NT2/D1 (cell line): Measurements from ENCODE around the gene ANKRD12.

ENCODE experiments used
- DNase-seq: peaks from one replicate; pipeline ENCODE4 v3.0.0-alpha.2; 2011; ENCODE audit warnings: low read depth, low spot score
- H3K27me3 ChIP-seq: 2 replicates; pipeline ENCODE4 v1.6.0; 2011; ENCODE audit warnings: mild to moderate bottlenecking; ENCODE audit not compliant: insufficient read length, insufficient read depth
- H3K36me3 ChIP-seq: 2 replicates; pipeline ENCODE4 v1.6.1; 2011; ENCODE audit warnings: mild to moderate bottlenecking, low read length, mixed read lengths; ENCODE audit not compliant: insufficient read depth, insufficient read length
- H3K4me1 ChIP-seq: 2 replicates; pipeline ENCODE4 v1.5.1; 2011; ENCODE audit not compliant: insufficient read depth, insufficient read length
- H3K4me3 ChIP-seq: 2 replicates; pipeline ENCODE4 v1.5.1; 2011; ENCODE audit warnings: low read depth; ENCODE audit not compliant: insufficient read length
- H3K9ac ChIP-seq: 2 replicates; pipeline ENCODE4 v1.6.0; 2011; ENCODE audit warnings: low read depth; ENCODE audit not compliant: insufficient read length
- H3K9me3 ChIP-seq: 2 replicates; pipeline ENCODE4 v1.5.1; 2011; ENCODE audit warnings: mild to moderate bottlenecking, low read length; ENCODE audit not compliant: insufficient read depth
- SUZ12 ChIP-seq: IDR thresholded peaks from 2 replicates; pipeline ENCODE4 v1.6.1; 2011; ENCODE audit not compliant: insufficient read length, insufficient read depth; ENCODE audit errors: extremely low read depth
- YY1 ChIP-seq: IDR thresholded peaks from 2 replicates; pipeline ENCODE4 v1.6.1; 2011; ENCODE audit not compliant: insufficient read length, insufficient read depth
- ZNF274 ChIP-seq: IDR thresholded peaks from 2 replicates; pipeline ENCODE4 v1.6.1; 2011; ENCODE audit warnings: mild to moderate bottlenecking, low read depth, low read length

Gene ANKRD12

DNA sequence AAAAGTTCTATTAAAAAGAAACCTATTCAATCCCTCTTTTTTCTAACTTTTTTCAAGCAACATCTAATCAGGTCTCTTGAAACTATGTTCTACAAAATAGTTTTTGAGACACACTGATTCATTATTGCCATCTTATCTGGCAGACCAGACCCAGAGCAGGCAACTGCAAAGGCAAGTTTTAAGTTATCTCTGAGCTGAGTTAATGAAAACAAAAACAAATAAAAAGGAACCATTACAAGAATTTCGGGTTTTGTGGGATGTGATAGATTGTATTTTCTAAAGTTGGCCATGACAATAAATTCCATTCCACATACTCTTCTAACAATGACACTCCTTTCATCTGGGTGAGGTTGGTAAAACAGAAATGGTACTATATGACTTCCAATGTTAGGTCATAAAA, 182.8 kb downstream of the ANKRD12 start:
- H3K9ac ChIP-seq: no peak overlapping the region
- H3K36me3 ChIP-seq: no peaks in the 10 kb centered on the region
- H3K4me1 ChIP-seq: no peaks in the 10 kb centered on the region
- no peaks in the 10 kb centered on the region for H3K9me3 ChIP-seq
- no peak overlapping the region for H3K4me3 ChIP-seq
- DNase-seq: no peak
- H3K27me3 ChIP-seq: no peaks in the 10 kb centered on the region
- no peak for TF ChIP-seq YY1
- TF ChIP-seq SUZ12: no peak
- TF ChIP-seq ZNF274: no peak

DNA sequence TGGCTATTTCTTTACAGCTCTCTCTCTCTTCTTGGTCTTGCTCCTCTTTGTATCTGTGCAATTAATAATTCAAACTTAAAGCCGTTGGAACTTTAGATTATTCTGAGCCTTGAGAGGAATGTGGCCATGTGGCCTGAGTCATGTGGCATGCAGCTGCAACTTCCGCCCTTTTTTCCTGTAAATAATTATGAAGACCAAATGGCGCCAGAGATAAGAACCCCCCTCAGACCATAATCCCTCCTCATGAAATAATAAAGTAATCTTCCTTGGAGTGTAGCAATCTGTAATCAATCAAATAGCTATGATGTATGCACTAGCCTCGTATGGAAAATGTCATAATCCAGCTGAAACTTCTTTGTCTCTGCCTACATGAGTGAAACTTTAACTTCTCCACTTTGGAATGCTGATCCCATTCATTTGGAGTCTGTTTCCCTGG, 184.5 kb downstream of the ANKRD12 start:
- TF ChIP-seq ZNF274: no peak
- TF ChIP-seq SUZ12: no peak
- TF ChIP-seq YY1: no peak
- DNase-seq: no peak

DNA sequence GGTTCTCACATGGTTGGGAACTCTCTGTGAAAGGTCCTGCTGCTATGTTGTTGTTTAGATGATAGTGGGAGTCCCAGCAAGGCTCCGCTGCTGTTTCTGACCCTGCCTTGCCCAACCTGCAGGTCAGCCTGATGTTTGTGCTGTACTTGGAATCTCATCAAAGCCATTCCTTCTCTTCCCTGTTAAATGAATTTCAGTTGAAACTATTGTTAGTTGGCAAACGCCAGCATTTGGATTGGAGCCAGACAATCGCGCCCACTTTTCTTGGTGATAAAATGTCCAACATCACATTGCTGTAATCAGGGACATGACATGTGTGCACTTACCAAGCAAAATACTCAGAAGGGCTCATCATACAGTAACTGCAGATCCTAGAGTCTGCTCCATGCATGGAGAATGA, 185.2 kb downstream of the ANKRD12 start:
- Histone ChIP-seq H3K9me3 (no peaks in the 10 kb centered on the region), H3K36me3 (no peaks in the 10 kb centered on the region), H3K27me3 (no peaks in the 10 kb centered on the region), H3K4me1 (no peaks in the 10 kb centered on the region), H3K9ac (no peak overlapping the region), H3K4me3 (no peak overlapping the region)
- TF ChIP-seq SUZ12 (no peak), YY1 (no peak), ZNF274 (no peak)
- DNase-seq: no peak

More for the DNA sequence above, 184.5 kb downstream of the ANKRD12 start:
- Histone ChIP-seq H3K9ac (no peak overlapping the region), H3K27me3 (no peaks in the 10 kb centered on the region), H3K9me3 (no peaks in the 10 kb centered on the region), H3K36me3 (no peaks in the 10 kb centered on the region), H3K4me1 (no peaks in the 10 kb centered on the region), H3K4me3 (no peak overlapping the region)

DNA sequence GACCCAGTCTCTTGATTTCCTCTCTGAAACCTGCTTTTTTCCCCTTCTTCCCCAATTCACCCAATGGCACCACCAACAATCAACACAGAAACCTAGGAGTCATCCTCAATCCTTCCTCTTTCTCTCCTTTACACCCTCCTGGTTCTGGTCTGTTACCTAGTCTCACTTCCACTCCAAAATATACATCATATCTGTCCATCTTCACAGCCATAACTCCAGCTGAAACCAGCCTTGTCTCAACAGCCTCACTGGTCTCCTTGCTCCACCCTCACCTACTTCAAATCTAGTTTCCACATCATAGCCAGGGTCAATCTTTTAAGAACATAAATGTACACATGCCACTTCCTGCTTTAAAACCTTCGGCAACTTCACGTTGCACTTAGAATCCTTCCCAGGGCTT, 186.2 kb downstream of the ANKRD12 start:
- Histone ChIP-seq H3K9me3 (no peaks in the 10 kb centered on the region), H3K36me3 (no peaks in the 10 kb centered on the region), H3K9ac (no peak overlapping the region), H3K4me3 (no peak overlapping the region), H3K4me1 (no peaks in the 10 kb centered on the region), H3K27me3 (no peaks in the 10 kb centered on the region)
- DNase-seq: no peak
- TF ChIP-seq YY1 (no peak), ZNF274 (no peak), SUZ12 (no peak)

DNA sequence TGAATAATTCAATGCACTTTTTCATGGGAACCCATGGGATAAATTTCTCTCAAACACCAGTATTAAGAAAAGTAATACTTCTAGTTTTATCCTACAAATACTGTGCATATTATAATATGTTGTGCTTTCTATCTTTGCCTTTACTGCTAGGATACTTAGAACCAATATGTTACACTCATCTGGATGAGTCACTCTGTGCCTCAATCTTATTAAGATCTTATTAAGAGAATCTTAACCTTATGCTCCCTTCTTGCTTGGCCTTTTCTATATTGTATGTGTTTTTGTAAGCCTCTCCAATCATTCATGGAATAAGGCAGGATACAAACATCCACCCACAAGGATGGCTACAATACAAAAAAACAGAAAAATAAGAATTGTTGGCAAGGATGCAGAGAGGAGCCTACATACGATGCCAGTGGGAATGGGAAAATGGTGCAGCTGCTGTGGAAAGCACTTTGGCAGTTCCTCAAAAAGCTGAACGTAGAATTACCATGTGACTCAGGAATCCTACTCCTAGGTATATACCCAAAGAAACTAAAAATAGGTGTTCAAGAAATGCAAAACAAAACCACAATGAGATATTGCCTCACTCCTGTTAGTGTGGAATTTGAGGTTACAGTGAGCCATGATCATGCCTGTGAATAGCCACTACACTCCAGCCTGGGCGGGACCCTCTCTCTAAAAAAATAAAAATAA, 187.3 kb downstream of the ANKRD12 start:
- Histone ChIP-seq H3K4me3 (no peak overlapping the region), H3K4me1 (no peaks in the 10 kb centered on the region), H3K27me3 (no peaks in the 10 kb centered on the region), H3K9ac (no peak overlapping the region), H3K36me3 (no peaks in the 10 kb centered on the region), H3K9me3 (peaks cover 9% of the 10 kb centered on the region)
- TF ChIP-seq YY1 (no peak), ZNF274 (no peak), SUZ12 (no peak)
- no peak for DNase-seq

DNA sequence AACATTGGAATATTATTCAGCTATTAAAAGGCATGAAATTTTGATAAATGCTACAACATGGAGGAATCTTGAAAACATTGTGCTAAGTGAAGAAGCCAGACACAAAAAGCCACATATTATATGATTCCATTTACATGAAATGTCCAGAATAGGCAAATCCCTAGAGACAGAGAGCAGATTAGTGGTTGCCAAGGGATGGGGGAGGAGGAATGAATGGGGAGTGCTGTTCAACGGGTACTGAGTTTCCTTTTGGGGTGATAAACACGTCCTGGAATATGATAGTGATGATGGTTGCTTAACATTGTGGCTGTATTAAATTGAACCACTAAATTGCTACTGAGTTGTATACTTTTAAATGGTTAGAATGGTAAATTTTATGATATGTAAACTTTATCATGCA, 189.1 kb downstream of the ANKRD12 start:
- Histone ChIP-seq H3K4me1 (no peaks in the 10 kb centered on the region), H3K27me3 (no peaks in the 10 kb centered on the region), H3K4me3 (no peak overlapping the region), H3K36me3 (no peaks in the 10 kb centered on the region), H3K9ac (no peak overlapping the region), H3K9me3 (peaks cover 10% of the 10 kb centered on the region)
- no peak for TF ChIP-seq ZNF274
- no peak for TF ChIP-seq SUZ12
- no peak for TF ChIP-seq YY1
- DNase-seq: no peak

DNA sequence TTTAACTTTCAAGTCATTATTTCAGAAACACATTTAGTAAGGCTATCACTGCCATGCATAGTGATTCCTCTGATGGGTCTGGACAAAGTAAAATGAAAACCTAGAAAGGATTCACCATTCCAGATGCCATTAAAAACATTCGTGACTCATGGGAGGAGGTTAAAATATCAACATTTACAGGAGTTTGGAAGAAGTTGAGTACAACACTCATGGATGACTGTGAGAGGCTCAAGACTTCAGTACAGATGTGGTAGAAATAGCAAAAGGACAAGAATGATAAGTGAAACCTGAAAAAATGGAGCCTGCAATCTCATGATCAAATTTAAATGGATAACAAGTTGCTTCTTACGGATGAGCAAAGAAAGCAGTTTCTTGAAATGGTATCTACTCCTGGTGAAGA, 192.2 kb downstream of the ANKRD12 start:
- Histone ChIP-seq H3K9ac (no peak overlapping the region), H3K4me3 (no peak overlapping the region), H3K27me3 (peaks cover 4% of the 10 kb centered on the region), H3K4me1 (no peaks in the 10 kb centered on the region), H3K9me3 (peaks cover 10% of the 10 kb centered on the region), H3K36me3 (no peaks in the 10 kb centered on the region)
- TF ChIP-seq SUZ12: no peak
- TF ChIP-seq ZNF274: no peak
- TF ChIP-seq YY1: no peak
- no peak for DNase-seq
